Astrocyte of the spinal cord (primary cell): Measurements from ENCODE around the gene SLC35E4.

Experiments used
- DNase-seq: peaks from one replicate; pipeline ENCODE4 v3.0.0; 2011; ENCODE audit warnings: low read depth, low spot score
- H3K4me3 ChIP-seq: 2 replicates; pipeline ENCODE4 v1.5.1; 2011; ENCODE audit warnings: low read depth, mild to moderate bottlenecking, low read length, moderate library complexity
- CTCF ChIP-seq: IDR thresholded peaks from 2 replicates; pipeline ENCODE4 v1.5.1; 2012; ENCODE audit warnings: low read depth, mild to moderate bottlenecking, low read length, inconsistent platforms
- in situ Hi-C: cut with HindIII; loops from 2 replicates; pipeline ENCODE4 v1.10.0; 2017; ENCODE audit warnings: low sequenced_read_pairs

The SLC35E4 gene

GRCh38 chr22:30596886-30597285 is 38.7 kb upstream of the SLC35E4 start:
- no peak for DNase-seq
- in situ Hi-C loops: no loop called here
- H3K4me3 ChIP-seq: no peak overlapping the region
- no peak for TF ChIP-seq CTCF

- TF ChIP-seq CTCF: no peak
- in situ Hi-C loops: no loop called here
- no peak overlapping the region for H3K4me3 ChIP-seq
These were observed 36.6 kb upstream of the SLC35E4 start for GRCh38 chr22:30598986-30599385.

GRCh38 chr22:30600921-30601320 is 34.7 kb upstream of the SLC35E4 start:
- no peak overlapping the region for H3K4me3 ChIP-seq
- in situ Hi-C loops: no loop called here
- DNase-seq: no peak
- no peak for TF ChIP-seq CTCF

More at GRCh38 chr22:30598986-30599385, 36.6 kb upstream of the SLC35E4 start:
- no peak for DNase-seq

- no peak for TF ChIP-seq CTCF
- DNase-seq: no peak
- no peak overlapping the region for H3K4me3 ChIP-seq
- in situ Hi-C loops: no loop called here
These were observed 34.1 kb upstream of the SLC35E4 start for GRCh38 chr22:30601464-30601863.

- no peak overlapping the region for H3K4me3 ChIP-seq
- peak; percentile 57 for TF ChIP-seq CTCF
- in situ Hi-C loops: no loop called here
- DNase-seq: peak; percentile 19
These were observed 33.5 kb upstream of the SLC35E4 start for GRCh38 chr22:30602049-30602448.

- no peak overlapping the region for H3K4me3 ChIP-seq
- no peak for DNase-seq
- no peak for TF ChIP-seq CTCF
- in situ Hi-C loops: no loop called here
These were observed 31.8 kb upstream of the SLC35E4 start for GRCh38 chr22:30603801-30604200.

GRCh38 chr22:30604723-30605122 is 30.9 kb upstream of the SLC35E4 start:
- no peak overlapping the region for H3K4me3 ChIP-seq
- TF ChIP-seq CTCF: no peak
- DNase-seq: no peak
- in situ Hi-C loops: no loop called here
